Right atrium auricular region (tissue), 2 donors: ENCODE measurements around the gene ORAI2. TPM values are rescaled to one million over a fixed set of nuclear protein-coding genes. Genes with fewer than 3 reads are reported as not detected.

ENCODE experiments used
- DNase-seq: peaks from one replicate; pipeline ENCODE4 v3.0.0-alpha.2; 2019; ENCODE audit warnings: low spot score
- H3K27ac ChIP-seq, 2 donors: fragments of 200-600 bp; sonication (generic); 1 replicate in 1 of 2; 2 replicates in 1 of 2; pipeline ENCODE4 v1.5.1; 2016 to 2019
- H3K27me3 ChIP-seq, 2 donors: fragments of 200-600 bp; sonication (generic); one replicate each; pipeline versions ENCODE4 v1.5.1 to v1.6.0; 2017 to 2019
- H3K36me3 ChIP-seq: fragments of 200-600 bp; sonication (generic); one replicate; pipeline ENCODE4 v1.5.1; 2016
- H3K4me1 ChIP-seq, 2 donors: fragments of 200-600 bp; sonication (generic); one replicate each; pipeline versions ENCODE4 v1.5.1 to v1.6.0; 2017 to 2019
- H3K4me3 ChIP-seq, 2 donors: fragments of 200-600 bp; sonication (generic); 1 replicate in 1 of 2; 2 replicates in 1 of 2; pipeline ENCODE4 v1.5.1; 2017 to 2019; ENCODE audit warnings: mild to moderate bottlenecking in 1 of 2, moderate library complexity in 1 of 2
- H3K9me3 ChIP-seq, 2 donors: fragments of 200-600 bp; sonication (generic); one replicate each; pipeline ENCODE4 v1.5.1; 2019
- total RNA-seq, 2 donors: library from RNA; depleted of rRNA; stranded (reverse); fragments of >200 nt; gene quantifications; one replicate each; pipeline ENCODE4 v1.1.0, GENCODE V29; 2016
- TF ChIP-seq, protein P1 (sequence below), 2 donors: fragments of 200-600 bp; sonication (generic); IDR thresholded peaks; one replicate each; pipeline ENCODE4 v1.5.1; 2019; ENCODE audit warnings: antibody characterized with exemption in 2 of 2

Gene ORAI2
- total RNA-seq, 2 donors from 2014 or later = 5.9 to 13.3 TPM

GRCh38 chr7:102466097-102466496 is 32.7 kb downstream of the ORAI2 start:
- Histone ChIP-seq H3K27ac (no peak overlapping the region), H3K4me3 (no peak overlapping the region), H3K9me3 (no peaks in the 10 kb centered on the region), H3K4me1 (peaks cover 0 to 17% of the 10 kb centered on the region in 2 donors), H3K36me3 (no peaks in the 10 kb centered on the region), H3K27me3 (no peaks in the 10 kb centered on the region)
- TF ChIP-seq, protein P1, sequence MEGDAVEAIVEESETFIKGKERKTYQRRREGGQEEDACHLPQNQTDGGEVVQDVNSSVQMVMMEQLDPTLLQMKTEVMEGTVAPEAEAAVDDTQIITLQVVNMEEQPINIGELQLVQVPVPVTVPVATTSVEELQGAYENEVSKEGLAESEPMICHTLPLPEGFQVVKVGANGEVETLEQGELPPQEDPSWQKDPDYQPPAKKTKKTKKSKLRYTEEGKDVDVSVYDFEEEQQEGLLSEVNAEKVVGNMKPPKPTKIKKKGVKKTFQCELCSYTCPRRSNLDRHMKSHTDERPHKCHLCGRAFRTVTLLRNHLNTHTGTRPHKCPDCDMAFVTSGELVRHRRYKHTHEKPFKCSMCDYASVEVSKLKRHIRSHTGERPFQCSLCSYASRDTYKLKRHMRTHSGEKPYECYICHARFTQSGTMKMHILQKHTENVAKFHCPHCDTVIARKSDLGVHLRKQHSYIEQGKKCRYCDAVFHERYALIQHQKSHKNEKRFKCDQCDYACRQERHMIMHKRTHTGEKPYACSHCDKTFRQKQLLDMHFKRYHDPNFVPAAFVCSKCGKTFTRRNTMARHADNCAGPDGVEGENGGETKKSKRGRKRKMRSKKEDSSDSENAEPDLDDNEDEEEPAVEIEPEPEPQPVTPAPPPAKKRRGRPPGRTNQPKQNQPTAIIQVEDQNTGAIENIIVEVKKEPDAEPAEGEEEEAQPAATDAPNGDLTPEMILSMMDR (IDR thresholded peaks at IDR 0.05) = no peak
- no peak for DNase-seq

DNA sequence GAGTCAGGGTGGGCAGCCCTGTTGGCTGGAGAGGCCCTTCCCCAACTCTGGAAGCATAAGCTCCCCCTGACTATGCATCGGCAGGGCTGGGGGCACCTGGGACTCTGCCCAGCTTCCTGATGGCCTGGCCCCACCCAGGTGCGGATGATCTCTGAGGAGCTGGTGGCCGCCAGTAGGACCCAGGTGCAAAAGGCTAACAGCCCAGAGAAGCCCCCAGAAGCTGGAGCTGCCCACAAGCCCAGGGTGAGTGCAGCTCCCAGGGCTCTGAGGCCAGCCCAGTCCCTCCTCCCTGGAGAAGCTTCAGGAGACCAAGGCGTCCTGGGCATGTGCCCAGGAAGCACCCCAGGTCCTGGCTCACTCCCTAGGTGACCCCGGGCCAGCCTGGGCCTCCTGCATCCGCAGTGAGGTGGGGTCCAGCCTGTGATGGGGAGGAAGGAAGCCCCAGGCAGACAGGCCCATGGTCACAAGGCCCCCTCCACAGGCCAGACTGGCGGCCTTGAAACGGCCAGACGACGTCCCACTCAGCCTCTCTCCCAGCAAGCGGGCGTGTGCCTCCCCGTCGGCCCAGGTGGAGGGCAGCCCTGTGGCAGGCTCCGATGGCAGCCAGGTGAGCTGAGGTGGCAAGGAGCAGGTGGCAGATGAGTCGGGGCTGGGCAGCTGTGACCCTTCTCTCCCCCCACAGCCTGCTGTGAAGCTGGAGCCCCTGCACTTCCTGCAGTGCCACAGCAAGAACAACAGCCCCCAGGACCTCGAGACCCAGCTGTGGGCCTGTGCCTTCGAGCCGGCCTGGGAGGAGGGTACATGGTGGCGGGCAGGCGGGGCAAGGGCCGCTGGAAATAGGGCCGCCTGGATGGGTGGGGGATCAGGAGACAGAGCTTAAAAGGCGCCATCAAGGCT is 34.5 kb downstream of the ORAI2 start:
- H3K4me1 ChIP-seq = peaks cover 0 to 17% of the 10 kb centered on the region in 2 donors
- H3K27ac ChIP-seq = no peak overlapping the region
- H3K36me3 ChIP-seq = peaks cover 9% of the 10 kb centered on the region
- no peaks in the 10 kb centered on the region for H3K27me3 ChIP-seq
- H3K9me3 ChIP-seq = no peaks in the 10 kb centered on the region
- TF ChIP-seq, protein P1 (IDR thresholded peaks at IDR 0.05) = no peak
- no peak for DNase-seq
- no peak overlapping the region for H3K4me3 ChIP-seq

- H3K36me3 ChIP-seq = peaks cover 18% of the 10 kb centered on the region
These were observed 35.3 kb downstream of the ORAI2 start for GRCh38 chr7:102468478-102469350.

GRCh38 chr7:102469351-102469971 is 36.1 kb downstream of the ORAI2 start:
- H3K4me3 ChIP-seq = no peak overlapping the region
- H3K9me3 ChIP-seq = no peaks in the 10 kb centered on the region
- H3K36me3 ChIP-seq = peaks cover 18% of the 10 kb centered on the region
- H3K4me1 ChIP-seq = peaks cover 0 to 10% of the 10 kb centered on the region in 2 donors
- no peak overlapping the region for H3K27ac ChIP-seq
- H3K27me3 ChIP-seq = no peaks in the 10 kb centered on the region
- DNase-seq = no peak
- TF ChIP-seq, protein P1 (IDR thresholded peaks at IDR 0.05) = no peak

More at GRCh38 chr7:102468478-102469350, 35.3 kb downstream of the ORAI2 start:
- TF ChIP-seq, protein P1 (IDR thresholded peaks at IDR 0.05) = no peak
- Histone ChIP-seq H3K4me1 (peaks cover 0 to 15% of the 10 kb centered on the region in 2 donors), H3K9me3 (no peaks in the 10 kb centered on the region), H3K27me3 (no peaks in the 10 kb centered on the region), H3K27ac (no peak overlapping the region), H3K4me3 (no peak overlapping the region)
- DNase-seq = no peak

DNA sequence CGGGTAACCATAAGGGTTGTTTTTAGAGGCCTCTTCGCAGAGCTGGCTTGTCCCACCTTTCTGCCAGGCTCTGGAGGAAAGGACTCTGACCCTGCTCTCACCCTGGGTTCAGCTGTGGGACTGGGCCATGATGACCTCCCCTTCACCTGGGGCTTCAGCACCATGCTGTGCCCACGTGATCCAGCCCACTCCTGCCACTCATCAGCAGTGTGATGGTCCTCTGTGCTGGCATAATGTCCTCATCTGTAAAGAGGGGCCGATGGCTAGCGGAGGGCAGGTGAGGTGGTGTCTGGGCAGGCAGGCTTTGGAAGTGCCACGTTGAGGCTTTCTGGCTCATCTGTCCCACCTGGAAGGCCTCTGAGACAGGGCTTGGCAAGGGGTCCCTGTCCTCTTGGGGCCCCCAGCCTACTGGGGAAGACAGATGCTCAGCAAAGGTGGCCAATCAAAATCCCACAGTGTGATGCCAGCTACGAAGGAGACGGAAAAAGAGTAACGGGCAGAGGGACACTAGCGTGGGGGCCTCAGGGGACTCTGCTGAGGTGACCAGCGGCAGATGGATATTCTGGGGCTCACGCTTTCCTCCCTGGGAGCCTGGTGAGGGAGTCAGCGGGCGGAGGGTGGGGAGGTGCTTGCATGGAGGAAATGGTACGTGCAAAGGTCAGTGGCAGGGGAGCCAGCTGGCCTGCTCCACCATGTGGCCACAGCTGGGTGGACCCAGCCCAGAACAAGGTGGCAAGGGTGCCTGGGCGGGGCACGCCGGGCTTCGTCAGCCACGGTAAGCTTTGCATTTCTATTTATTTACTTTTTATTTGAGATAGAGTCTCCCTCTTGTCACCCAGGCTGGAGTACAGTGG is 36.8 kb downstream of the ORAI2 start:
- H3K9me3 ChIP-seq = no peaks in the 10 kb centered on the region
- no peak overlapping the region for H3K4me3 ChIP-seq
- peaks cover 18% of the 10 kb centered on the region for H3K36me3 ChIP-seq
- DNase-seq = no peak
- TF ChIP-seq, protein P1 (IDR thresholded peaks at IDR 0.05) = no peak
- H3K27me3 ChIP-seq = no peaks in the 10 kb centered on the region
- no peak overlapping the region for H3K27ac ChIP-seq
- peaks cover 0 to 10% of the 10 kb centered on the region in 2 donors for H3K4me1 ChIP-seq
